NCI-H2196 treated with DMSO at 0.1 percent for 48 hours (cell line): ENCODE data around the gene TMED6.
"Not testable (repeated sequence)": the region's sequence is repeated elsewhere in the genome, so short reads cannot be mapped to it uniquely, and the experiment has no call there.

ENCODE experiments used
- DNase-seq: peaks from one replicate; lab custom pipeline; 2025; ENCODE audit not compliant: unreplicated experiment; lab: John Stamatoyannopoulos, UW

TMED6 gene

GRCh38 chr16:69306031-69306430 lies 45.6 kb downstream of the TMED6 start:
- DNase-seq = no peak

GRCh38 chr16:69302301-69302700 lies 49.3 kb downstream of the TMED6 start:
- no peak for DNase-seq

GRCh38 chr16:69301861-69302260 lies 49.7 kb downstream of the TMED6 start:
- DNase-seq = no peak

- DNase-seq = no peak
Measured at GRCh38 chr16:69301187-69301586, 50.4 kb downstream of the TMED6 start.

GRCh38 chr16:69298261-69298660 lies 53.3 kb downstream of the TMED6 start:
- DNase-seq = no peak

- DNase-seq = not testable (repeated sequence)
Measured at GRCh38 chr16:69296771-69297170, 54.8 kb downstream of the TMED6 start.

- DNase-seq = no peak
Measured at GRCh38 chr16:69294051-69294450, 57.5 kb downstream of the TMED6 start.

GRCh38 chr16:69293401-69293800 lies 58.2 kb downstream of the TMED6 start:
- no peak for DNase-seq
